Endothelial cell of umbilical vein (primary cell): ENCODE results near the gene PCDH7. TPM values are rescaled to one million over a fixed set of nuclear protein-coding genes. Genes with fewer than 3 reads are reported as not detected.

Experiments
- BruUV-seq: library from RNA; stranded (reverse); fragments of 400-500 nt; replicated peaks from 2 replicates; lab custom pipeline; 2021; lab: Mats Ljungman, UMichigan
- CTCF ChIA-PET: fragments of 300-600, 350-600 bp; sonication (Branson Sonifier 250); formaldehyde crosslinking; loops from one replicate; lab custom pipeline; 2021; ENCODE audit warnings: antibody characterized with exemption, inconsistent platforms; lab: Charles Lee
- POLR2A ChIA-PET: fragments of 300-600, 350-600 bp; sonication (Branson Sonifier 250); formaldehyde crosslinking; loops from one replicate; lab custom pipeline; 2021; ENCODE audit warnings: antibody characterized with exemption, inconsistent platforms; lab: Charles Lee
- DNase-seq: peaks from one replicate; pipeline ENCODE4 v3.0.0-alpha.2; 2011; ENCODE audit warnings: low read depth, low spot score
- FAIRE-seq: peaks from 2 replicates; lab custom pipeline; 2011; peaks lifted over from hg19 to GRCh38; lab: Jason Lieb, UNC
- H2AFZ ChIP-seq: 2 replicates; pipeline ENCODE4 v1.6.0; 2012; ENCODE audit warnings: low read depth, low read length, control low read depth, inconsistent platforms
- H3K27ac ChIP-seq: 2 replicates; pipeline ENCODE4 v1.5.1; 2011; ENCODE audit warnings: low read depth, mild to moderate bottlenecking, control low read depth, low read length, moderate library complexity; ENCODE audit not compliant: insufficient read depth
- H3K27me3 ChIP-seq, 2 experiments: 2 replicates each; pipeline versions ENCODE4 v1.6.0 to v1.6.1; 2011; ENCODE audit warnings: low read length in 2 of 2, mixed read lengths in 1 of 2; ENCODE audit not compliant: control insufficient read depth in 2 of 2, insufficient read depth in 2 of 2
- H3K36me3 ChIP-seq, 2 experiments: 2 replicates in 1 of 2; 3 replicates in 1 of 2; pipeline ENCODE4 v1.5.1; 2011; ENCODE audit warnings: low read length in 2 of 2, mild to moderate bottlenecking in 1 of 2, moderate library complexity in 1 of 2; ENCODE audit not compliant: control insufficient read depth in 2 of 2, insufficient read depth in 2 of 2; ENCODE audit errors: extremely low read depth in 1 of 2
- H3K4me1 ChIP-seq: 3 replicates; pipeline ENCODE4 v1.5.1; 2011; ENCODE audit warnings: mild to moderate bottlenecking, low read length; ENCODE audit not compliant: control insufficient read depth, insufficient read depth; ENCODE audit errors: extremely low read depth
- H3K4me2 ChIP-seq: 2 replicates; pipeline ENCODE4 v1.6.1; 2011; ENCODE audit warnings: low read length, control low read depth, mixed read lengths; ENCODE audit not compliant: insufficient read depth
- H3K4me3 ChIP-seq, 3 experiments: fragments of 200-600 bp in 1 of 3; sonication (generic), shearing (Covaris generic) in 1 of 3; replicated peaks in 1 of 3; 2 replicates each; pipeline ENCODE4 v1.5.1; 2011 to 2016; ENCODE audit warnings: control low read depth in 3 of 3, low read length in 3 of 3, mild to moderate bottlenecking in 2 of 3, inconsistent platforms in 1 of 3, low read depth in 1 of 3, moderate library complexity in 1 of 3; ENCODE audit not compliant: insufficient read depth in 1 of 3
- H3K79me2 ChIP-seq: 2 replicates; pipeline ENCODE4 v1.6.0; 2012; ENCODE audit warnings: low read length, inconsistent platforms; ENCODE audit not compliant: control insufficient read depth, insufficient read depth
- H3K9ac ChIP-seq: replicated peaks from 2 replicates; pipeline ENCODE3; 2011; ENCODE audit warnings: low read length, control low read depth; ENCODE audit not compliant: insufficient read depth; ENCODE audit errors: extremely low read depth
- H3K9me1 ChIP-seq: replicated peaks from 3 replicates; pipeline ENCODE4 v1.6.0; 2011; ENCODE audit warnings: mild to moderate bottlenecking, low read length; ENCODE audit not compliant: control insufficient read depth, insufficient read depth; ENCODE audit errors: extremely low read depth
- H3K9me3 ChIP-seq: replicated peaks from 2 replicates; pipeline ENCODE4 v1.5.1; 2012; ENCODE audit warnings: low read length, inconsistent platforms; ENCODE audit not compliant: control insufficient read depth, insufficient read depth
- H4K20me1 ChIP-seq: replicated peaks from 2 replicates; pipeline ENCODE3; 2011; ENCODE audit warnings: mild to moderate bottlenecking, low read length; ENCODE audit not compliant: control insufficient read depth, insufficient read depth; ENCODE audit errors: extremely low read depth
- EZH2 ChIP-seq: IDR thresholded peaks from 2 replicates; pipeline ENCODE4 v1.6.1; 2012; ENCODE audit warnings: borderline replicate concordance, low read depth, mild to moderate bottlenecking, moderate library complexity, low read length, inconsistent platforms; ENCODE audit not compliant: severe bottlenecking
- FOS ChIP-seq: IDR thresholded peaks from 2 replicates; pipeline ENCODE4 v1.6.1; 2011; ENCODE audit warnings: mild to moderate bottlenecking, low read length, moderate library complexity, borderline replicate concordance; ENCODE audit not compliant: insufficient read depth
- GATA2 ChIP-seq: IDR thresholded peaks from 2 replicates; pipeline ENCODE4 v1.7.0; 2011; ENCODE audit warnings: low read depth, mild to moderate bottlenecking, moderate library complexity, mixed read lengths, low read length; ENCODE audit not compliant: insufficient read length, insufficient read depth
- JUN ChIP-seq: IDR thresholded peaks from 2 replicates; pipeline ENCODE4 v1.6.1; 2011; ENCODE audit warnings: borderline replicate concordance, low read depth; ENCODE audit not compliant: insufficient read length, insufficient read depth
- MYC ChIP-seq: IDR thresholded peaks from one replicate; pipeline ENCODE4 v1.6.1; 2011; ENCODE audit warnings: mild to moderate bottlenecking, low read depth, low read length
- POLR2A ChIP-seq: IDR thresholded peaks from 2 replicates; pipeline ENCODE4 v1.6.1; 2012; ENCODE audit warnings: low read depth, mild to moderate bottlenecking, control low read depth, low read length
- POLR2AphosphoS5 ChIP-seq: IDR thresholded peaks from 2 replicates; pipeline ENCODE4 v1.6.1; 2012; ENCODE audit warnings: low read depth, mild to moderate bottlenecking, control low read depth, low read length, moderate library complexity; ENCODE audit not compliant: insufficient read depth
- dilution Hi-C: fragments of 300-500 bp; cut with MboI; formaldehyde crosslinking; loops from one replicate; pipeline ENCODE4 v1.15.0; 2019; ENCODE audit warnings: low sequenced_read_pairs; ENCODE audit not compliant: extremely low pct_ligation_motif_present
- intact Hi-C: fragments of 100-400 bp; cut with micrococcal nuclease; formaldehyde crosslinking; loops from one replicate; pipeline ENCODE4 v1.10.0; 2022
- polyA plus RNA-seq, 4 experiments: library from polyadenylated mRNA; depleted of rRNA in 3 of 4; stranded (reverse) in 3 of 4; unstranded in 1 of 4; fragments of >200 nt; gene quantifications; 2 replicates each; pipeline versions ENCODE4 v1.2.1 to v1.2.3, GENCODE V29; 2011 to 2012; ENCODE audit warnings: missing spikeins in 1 of 4
- total RNA-seq: library from RNA; stranded (reverse); gene quantifications from 2 replicates; pipeline ENCODE4 v1.2.3, GENCODE V29; 2021
- TF ChIP-seq, protein P1 (sequence below): IDR thresholded peaks from 2 replicates; pipeline ENCODE4 v1.6.1; 2011; ENCODE audit not compliant: insufficient read depth, insufficient read length
- TF ChIP-seq, protein P2 (sequence below), 2 donors: IDR thresholded peaks; 1 replicate in 1 of 2; 2 replicates in 1 of 2; pipeline ENCODE4 v1.5.1; 2011; ENCODE audit warnings: low read length in 2 of 2, mild to moderate bottlenecking in 2 of 2, moderate library complexity in 2 of 2, control low read depth in 1 of 2, inconsistent platforms in 1 of 2, low read depth in 1 of 2; ENCODE audit not compliant: insufficient read depth in 1 of 2; ENCODE audit errors: extremely low read depth in 1 of 2

Gene PCDH7
- total and polyA plus RNA-seq, 2 donors (not counting 3 experiments of a cell fraction or from before 2014, with no cell fraction given), result 9.5 to 16.6 TPM

DNA sequence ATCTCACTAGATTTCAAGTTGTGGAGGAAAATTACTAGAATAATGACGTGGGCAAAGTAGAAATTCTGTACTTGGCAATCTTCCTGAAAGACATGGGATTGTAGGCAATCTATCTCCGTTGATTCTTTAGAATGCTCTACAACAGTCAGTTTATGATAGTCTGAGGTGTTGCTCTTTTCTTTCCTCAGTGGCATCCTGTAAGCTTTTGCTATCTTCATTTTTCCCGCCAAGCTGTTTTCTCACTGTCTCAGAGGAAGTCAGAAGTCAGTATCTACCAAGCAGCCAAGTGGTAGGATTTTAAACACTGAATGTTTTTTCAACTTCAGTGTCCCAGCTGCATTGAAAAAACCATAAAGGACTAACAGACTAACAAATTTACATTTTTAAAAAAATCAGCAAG, 23.7 kb downstream of the PCDH7 start:
- no peak for FAIRE-seq
- dilution Hi-C loops, result no loop called here

More for the DNA sequence above, 23.7 kb downstream of the PCDH7 start:
- TF ChIP-seq POLR2A, result no peak
- TF ChIP-seq EZH2, result no peak
- no peak for TF ChIP-seq JUN
- TF ChIP-seq, protein P1, sequence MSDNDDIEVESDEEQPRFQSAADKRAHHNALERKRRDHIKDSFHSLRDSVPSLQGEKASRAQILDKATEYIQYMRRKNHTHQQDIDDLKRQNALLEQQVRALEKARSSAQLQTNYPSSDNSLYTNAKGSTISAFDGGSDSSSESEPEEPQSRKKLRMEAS, result no peak
- no peak for TF ChIP-seq GATA2
- no peak for TF ChIP-seq MYC
- TF ChIP-seq POLR2AphosphoS5, result no peak
- TF ChIP-seq, protein P2, sequence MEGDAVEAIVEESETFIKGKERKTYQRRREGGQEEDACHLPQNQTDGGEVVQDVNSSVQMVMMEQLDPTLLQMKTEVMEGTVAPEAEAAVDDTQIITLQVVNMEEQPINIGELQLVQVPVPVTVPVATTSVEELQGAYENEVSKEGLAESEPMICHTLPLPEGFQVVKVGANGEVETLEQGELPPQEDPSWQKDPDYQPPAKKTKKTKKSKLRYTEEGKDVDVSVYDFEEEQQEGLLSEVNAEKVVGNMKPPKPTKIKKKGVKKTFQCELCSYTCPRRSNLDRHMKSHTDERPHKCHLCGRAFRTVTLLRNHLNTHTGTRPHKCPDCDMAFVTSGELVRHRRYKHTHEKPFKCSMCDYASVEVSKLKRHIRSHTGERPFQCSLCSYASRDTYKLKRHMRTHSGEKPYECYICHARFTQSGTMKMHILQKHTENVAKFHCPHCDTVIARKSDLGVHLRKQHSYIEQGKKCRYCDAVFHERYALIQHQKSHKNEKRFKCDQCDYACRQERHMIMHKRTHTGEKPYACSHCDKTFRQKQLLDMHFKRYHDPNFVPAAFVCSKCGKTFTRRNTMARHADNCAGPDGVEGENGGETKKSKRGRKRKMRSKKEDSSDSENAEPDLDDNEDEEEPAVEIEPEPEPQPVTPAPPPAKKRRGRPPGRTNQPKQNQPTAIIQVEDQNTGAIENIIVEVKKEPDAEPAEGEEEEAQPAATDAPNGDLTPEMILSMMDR (IDR thresholded peaks at IDR 0.05; ENCODE audit: extremely low read depth in 1 of 2, insufficient read depth in 1 of 2, low read depth in 1 of 2, low read length in 2 of 2), result no peak
- no peak for TF ChIP-seq FOS
- H2AFZ ChIP-seq, result no peak overlapping the region
- no peak overlapping the region for H3K4me3 ChIP-seq
- no peak overlapping the region for H3K27ac ChIP-seq
- no peak for DNase-seq
- intact Hi-C loops, result loop anchor here (1.0 kb wide), 1 partner anchor 16 kb away; no protein-coding TSS in a partner anchor
- no peaks in the 10 kb centered on the region for H4K20me1 ChIP-seq
- H3K4me1 ChIP-seq, result no peaks in the 10 kb centered on the region
- no peaks in the 10 kb centered on the region for H3K79me2 ChIP-seq
- H3K9ac ChIP-seq, result no peak overlapping the region
- POLR2A ChIA-PET, result no interaction called here
- H3K4me2 ChIP-seq, result no peak overlapping the region
- H3K36me3 ChIP-seq, result no peaks in the 10 kb centered on the region
- no TSS peak for BruUV-seq
- H3K9me1 ChIP-seq, result no peaks in the 10 kb centered on the region
- H3K27me3 ChIP-seq, result no peaks in the 10 kb centered on the region
- H3K9me3 ChIP-seq, result no peaks in the 10 kb centered on the region
- CTCF ChIA-PET, result interaction anchor here (1.0 to 1.7 kb wide), 4 partner anchors 10 to 26 kb away, joined by 3 to 4 read pairs (median 3); no protein-coding TSS in a partner anchor
